Mucosa of descending colon (tissue), 3 donors: ENCODE measurements around the gene SYCE1. TPM values are rescaled to one million over a fixed set of nuclear protein-coding genes. Genes with fewer than 3 reads are reported as not detected.

Experiments
- ATAC-seq: fragments of 200-7000 bp; cut with Tn5 transposase; one replicate; pipeline ENCODE4 v1.9.1; 2020; ENCODE audit warnings: mild to moderate bottlenecking, moderate library complexity
- DNase-seq, 3 donors: peaks; one replicate each; pipeline ENCODE4 v3.0.0-alpha.2; 2020
- H3K36me3 ChIP-seq: fragments of 200-600 bp; one replicate; pipeline ENCODE4 v1.8.0; 2021; ENCODE audit warnings: low read depth, mild to moderate bottlenecking
- H3K4me1 ChIP-seq: fragments of 200-600 bp; one replicate; pipeline ENCODE4 v1.8.0; 2021; ENCODE audit warnings: low read depth, mild to moderate bottlenecking
- H3K4me3 ChIP-seq: fragments of 200-600 bp; one replicate; pipeline ENCODE4 v1.8.0; 2021; ENCODE audit warnings: mild to moderate bottlenecking
- H3K9me3 ChIP-seq: fragments of 200-600 bp; one replicate; pipeline ENCODE4 v1.8.0; 2021; ENCODE audit warnings: mild to moderate bottlenecking
- CTCF ChIP-seq: fragments of 200-600 bp; IDR thresholded peaks from one replicate; pipeline ENCODE4 v1.8.0; 2022; ENCODE audit warnings: antibody characterized with exemption, mild to moderate bottlenecking
- intact Hi-C, 2 donors: fragments of 100-400 bp; cut with DNase I in 1 of 2; cut with micrococcal nuclease in 1 of 2; formaldehyde crosslinking; loops; one replicate each; pipeline versions ENCODE4 v1.11.0 to v1.11.1; 2022; cut with DNase I, micrococcal nuclease
- total RNA-seq, 3 donors: library from RNA; stranded (reverse); fragmentation: NEBNext Ultra II Directional in 2 of 3; extraction: Animal tissue kit (Norgen Biotek cat#: 25700) in 2 of 3; gene quantifications; one replicate each; pipeline versions ENCODE4 v1.2.1 to v1.2.4, GENCODE V29; 2021 to 2023
- donor health status: DM: no; HTN: no; CAD: no; lungs with moderate emphysema.
- donor health status: DM: no; HTN: no; CAD: no.
- donor health status: DM: no; HTN: yes; CAD: no.

The SYCE1 gene
- total RNA-seq, 3 donors from 2014 or later: 0.20 to 0.51 TPM; not detected in 1

- intact Hi-C loops: no loop called here
- Histone ChIP-seq H3K9me3 (peaks cover 9% of the 10 kb centered on the region), H3K4me1 (no peaks in the 10 kb centered on the region), H3K4me3 (no peak overlapping the region), H3K36me3 (no peaks in the 10 kb centered on the region)
- DNase-seq (no peak), ATAC-seq (no peak)
- TF ChIP-seq CTCF: no peak
Observed at GRCh38 chr10:133528296-133528844, 37.0 kb downstream of the SYCE1 start.

GRCh38 chr10:133527771-133528271, 37.6 kb downstream of the SYCE1 start:
- no peaks in the 10 kb centered on the region for H3K4me1 ChIP-seq
- H3K4me3 ChIP-seq: no peak overlapping the region
- no peaks in the 10 kb centered on the region for H3K36me3 ChIP-seq
- ATAC-seq: no peak
- DNase-seq: no peak
- intact Hi-C loops: no loop called here
- H3K9me3 ChIP-seq: peaks cover 12% of the 10 kb centered on the region
- TF ChIP-seq CTCF: no peak

GRCh38 chr10:133526957-133527588, 38.3 kb downstream of the SYCE1 start, which contains the start of gene CYP2E1:
CYP2E1 (plus strand) TSS chr10:133527363; CDS start chr10:133527396, 33 bp downstream.
- Histone ChIP-seq H3K4me1 (no peaks in the 10 kb centered on the region), H3K4me3 (no peak within 1 kb of the TSS), H3K36me3 (no peaks in the 10 kb centered on the region), H3K9me3 (peaks cover 12% of the 10 kb centered on the region)
- ATAC-seq: no peak
- intact Hi-C loops: no loop called here
- TF ChIP-seq CTCF: no peak
- no peak for DNase-seq

GRCh38 chr10:133525444-133525843, 39.9 kb downstream of the SYCE1 start:
- TF ChIP-seq CTCF: no peak
- Histone ChIP-seq H3K36me3 (no peaks in the 10 kb centered on the region), H3K4me3 (no peak overlapping the region), H3K4me1 (no peaks in the 10 kb centered on the region), H3K9me3 (peaks cover 12% of the 10 kb centered on the region)
- intact Hi-C loops: no loop called here
- DNase-seq (no peak), ATAC-seq (no peak)

GRCh38 chr10:133523631-133524203, 41.7 kb downstream of the SYCE1 start:
- Histone ChIP-seq H3K9me3 (peaks cover 12% of the 10 kb centered on the region), H3K4me1 (no peaks in the 10 kb centered on the region), H3K36me3 (no peaks in the 10 kb centered on the region), H3K4me3 (no peak overlapping the region)
- intact Hi-C loops: no loop called here
- TF ChIP-seq CTCF: no peak
- ATAC-seq: no peak
- DNase-seq: no peak
